HEK293 (cell line): ENCODE data around the gene CFAP107.
"Not testable (repeated sequence)": the region's sequence is repeated elsewhere in the genome, so short reads cannot be mapped to it uniquely, and the experiment has no call there.

Source experiments
- CTCF ChIA-PET: fragments of 350-600 bp; formaldehyde crosslinking; extraction: SDS; loops from one replicate; lab custom pipeline; 2021; ENCODE audit warnings: antibody characterized with exemption; lab: Yijun Ruan, JAX
- POLR2A ChIA-PET: fragments of 300-600 bp; formaldehyde crosslinking; extraction: SDS; loops from one replicate; lab custom pipeline; 2020; ENCODE audit warnings: antibody characterized with exemption, inconsistent platforms; lab: Yijun Ruan, JAX
- H3K27ac ChIP-seq: fragments of 200-500 bp; sonication (Bioruptor generic); 2 replicates; pipeline ENCODE4 v1.5.1; 2014; ENCODE audit warnings: low read depth, low read length, control low read depth, inconsistent platforms; ENCODE audit errors: extremely low read depth
- H3K36me3 ChIP-seq, 2 experiments: fragments of 200-500 bp in 1 of 2; sonication (Bioruptor generic) in 1 of 2; 1 replicate in 1 of 2; 2 replicates in 1 of 2; pipeline ENCODE4 v1.5.1; 2014 to 2017; ENCODE audit warnings: inconsistent platforms in 2 of 2, low read length in 2 of 2; ENCODE audit not compliant: control insufficient read depth in 2 of 2, insufficient read depth in 1 of 2
- H3K4me1 ChIP-seq: fragments of 200-500 bp; sonication (Bioruptor generic); 2 replicates; pipeline ENCODE4 v1.5.1; 2014; ENCODE audit warnings: mild to moderate bottlenecking, low read length, inconsistent platforms; ENCODE audit not compliant: control insufficient read depth, insufficient read depth
- H3K4me3 ChIP-seq: 2 replicates; pipeline ENCODE4 v1.5.1; 2011; ENCODE audit warnings: low read depth, mild to moderate bottlenecking, control low read depth, low read length, moderate library complexity
- H3K9me3 ChIP-seq: fragments of 200-500 bp; sonication (Bioruptor generic); 2 replicates; pipeline ENCODE4 v1.5.1; 2014; ENCODE audit warnings: low read depth, low read length, inconsistent platforms; ENCODE audit not compliant: control insufficient read depth, insufficient read depth
- GLI2 ChIP-seq: fragments of 450-650 bp; formaldehyde crosslinking; IDR thresholded peaks from 2 replicates; pipeline ENCODE4; 2017; ENCODE audit warnings: missing biosample characterization, missing genetic modification characterization, low read depth, borderline replicate concordance
- HOXC10 ChIP-seq: sonication (generic); formaldehyde crosslinking; IDR thresholded peaks from 2 replicates; pipeline ENCODE4 v1.8.1; 2023; ENCODE audit warnings: mild to moderate bottlenecking, missing genetic modification reagents
- OVOL3 ChIP-seq: fragments of 450-650 bp; formaldehyde crosslinking; IDR thresholded peaks from 2 replicates; pipeline ENCODE4 v1.5.1; 2016; ENCODE audit warnings: missing biosample characterization, missing genetic modification characterization
- REPIN1 ChIP-seq: fragments of 450-650 bp; formaldehyde crosslinking; IDR thresholded peaks from 2 replicates; pipeline ENCODE4 v1.5.1; 2017; ENCODE audit warnings: missing biosample characterization, missing genetic modification characterization, low read depth
- ZBTB1 ChIP-seq: fragments of 450-650 bp; formaldehyde crosslinking; IDR thresholded peaks from 2 replicates; pipeline ENCODE4 v1.5.1; 2016; ENCODE audit warnings: missing biosample characterization, missing genetic modification characterization
- ZBTB17 ChIP-seq: fragments of 450-650 bp; formaldehyde crosslinking; IDR thresholded peaks from 2 replicates; pipeline ENCODE4 v1.5.1; 2016; ENCODE audit warnings: missing biosample characterization, missing genetic modification characterization
- ZBTB44 ChIP-seq: fragments of 450-650 bp; IDR thresholded peaks from 2 replicates; pipeline ENCODE4 v1.5.1; 2018; ENCODE audit warnings: missing biosample characterization, mild to moderate bottlenecking, missing genetic modification characterization
- ZBTB7A ChIP-seq: fragments of 450-650 bp; formaldehyde crosslinking; IDR thresholded peaks from 2 replicates; pipeline ENCODE4 v1.5.1; 2016; ENCODE audit warnings: low read depth, missing biosample characterization, missing genetic modification characterization
- ZNF10 ChIP-seq: fragments of 450-650 bp; formaldehyde crosslinking; IDR thresholded peaks from 2 replicates; pipeline ENCODE4 v1.5.1; 2017; ENCODE audit warnings: missing biosample characterization, missing genetic modification characterization
- ZNF184 ChIP-seq: fragments of 450-650 bp; IDR thresholded peaks from 2 replicates; pipeline ENCODE4 v1.5.1; 2018; ENCODE audit warnings: missing biosample characterization, mild to moderate bottlenecking, missing genetic modification characterization
- ZNF24 ChIP-seq: fragments of 450-650 bp; formaldehyde crosslinking; IDR thresholded peaks from 2 replicates; pipeline ENCODE4 v1.5.1; 2016; ENCODE audit warnings: missing biosample characterization, missing genetic modification characterization
- ZNF274 ChIP-seq, 2 experiments: fragments of 200-500 bp in 1 of 2; fragments of 450-650 bp in 1 of 2; sonication (Bioruptor generic) in 1 of 2; formaldehyde crosslinking in 1 of 2; IDR thresholded peaks; 2 replicates each; pipeline versions ENCODE4 v1.5.1 to v1.6.1; 2014 to 2016; ENCODE audit warnings: borderline replicate concordance in 1 of 2, inconsistent platforms in 1 of 2, low read length in 1 of 2, missing biosample characterization in 1 of 2, missing genetic modification characterization in 1 of 2
- ZNF302 ChIP-seq: fragments of 450-650 bp; formaldehyde crosslinking; IDR thresholded peaks from 2 replicates; pipeline ENCODE4 v1.5.1; 2016; ENCODE audit warnings: missing biosample characterization, missing genetic modification characterization, low read depth
- ZNF335 ChIP-seq: fragments of 450-650 bp; formaldehyde crosslinking; conservative IDR thresholded peaks from 2 replicates; pipeline ENCODE4 v1.5.1; 2016; ENCODE audit warnings: missing biosample characterization, missing genetic modification characterization
- ZNF510 ChIP-seq: fragments of 450-650 bp; formaldehyde crosslinking; IDR thresholded peaks from 2 replicates; pipeline ENCODE4 v1.5.1; 2018; ENCODE audit warnings: mild to moderate bottlenecking, missing genetic modification characterization, missing biosample characterization; ENCODE audit not compliant: insufficient replicate concordance
- ZNF548 ChIP-seq: fragments of 450-650 bp; formaldehyde crosslinking; IDR thresholded peaks from 2 replicates; pipeline ENCODE4 v1.5.1; 2016; ENCODE audit warnings: missing biosample characterization, missing genetic modification characterization
- ZNF561 ChIP-seq: fragments of 450-650 bp; IDR thresholded peaks from 2 replicates; pipeline ENCODE4 v1.5.1; 2018; ENCODE audit warnings: missing biosample characterization, missing genetic modification characterization, borderline replicate concordance
- ZNF610 ChIP-seq: fragments of 450-650 bp; formaldehyde crosslinking; IDR thresholded peaks from 2 replicates; pipeline ENCODE4 v1.5.1; 2016; ENCODE audit warnings: missing biosample characterization, missing genetic modification characterization, borderline replicate concordance
- ZNF623 ChIP-seq: fragments of 450-650 bp; formaldehyde crosslinking; IDR thresholded peaks from 2 replicates; pipeline ENCODE4 v1.5.1; 2016; ENCODE audit warnings: missing biosample characterization, missing genetic modification characterization
- ZNF624 ChIP-seq: fragments of 450-650 bp; formaldehyde crosslinking; IDR thresholded peaks from 2 replicates; pipeline ENCODE4 v1.5.1; 2017; ENCODE audit warnings: missing biosample characterization, missing genetic modification characterization
- ZNF654 ChIP-seq: fragments of 450-650 bp; formaldehyde crosslinking; IDR thresholded peaks from 2 replicates; pipeline ENCODE4 v1.5.1; 2016; ENCODE audit warnings: low read depth, missing biosample characterization, missing genetic modification characterization
- TF ChIP-seq, protein P1 (sequence below): fragments of 450-650 bp; formaldehyde crosslinking; IDR thresholded peaks from 2 replicates; pipeline ENCODE4 v1.5.1; 2016; ENCODE audit warnings: missing biosample characterization, missing genetic modification characterization
- TF ChIP-seq, protein P2 (sequence below): fragments of 450-650 bp; formaldehyde crosslinking; IDR thresholded peaks from 2 replicates; pipeline ENCODE4 v1.5.1; 2016; ENCODE audit warnings: missing biosample characterization, missing genetic modification characterization, low read depth
- TF ChIP-seq, protein P3 (sequence below): fragments of 450-650 bp; IDR thresholded peaks from 2 replicates; pipeline ENCODE4 v1.5.1; 2018; ENCODE audit warnings: missing biosample characterization, missing genetic modification characterization

CFAP107 gene

DNA sequence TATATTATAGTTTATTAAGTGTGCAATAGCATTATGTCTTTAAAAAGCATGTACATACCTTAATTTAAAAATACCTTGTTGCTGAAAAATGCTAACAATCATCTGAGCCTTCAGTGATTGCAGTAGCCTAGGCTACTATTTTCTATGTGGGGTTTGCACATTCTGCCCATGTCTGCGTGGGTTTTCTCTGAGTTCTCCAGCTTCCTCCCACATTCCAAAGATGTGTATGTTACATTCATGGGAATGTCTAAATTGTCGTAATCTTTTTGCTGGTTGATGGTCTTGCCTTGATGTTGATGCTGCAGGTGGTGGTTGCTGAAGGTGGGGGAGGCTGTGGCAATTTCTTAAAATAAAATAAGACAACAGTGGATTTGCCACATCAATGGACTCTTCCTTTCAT, 17.6 kb upstream of the CFAP107 start (continued):
- no peak for TF ChIP-seq GLI2 (tag by site-specific recombination)
- no peak for TF ChIP-seq ZNF624 (tag by site-specific recombination)
- TF ChIP-seq, protein P1, sequence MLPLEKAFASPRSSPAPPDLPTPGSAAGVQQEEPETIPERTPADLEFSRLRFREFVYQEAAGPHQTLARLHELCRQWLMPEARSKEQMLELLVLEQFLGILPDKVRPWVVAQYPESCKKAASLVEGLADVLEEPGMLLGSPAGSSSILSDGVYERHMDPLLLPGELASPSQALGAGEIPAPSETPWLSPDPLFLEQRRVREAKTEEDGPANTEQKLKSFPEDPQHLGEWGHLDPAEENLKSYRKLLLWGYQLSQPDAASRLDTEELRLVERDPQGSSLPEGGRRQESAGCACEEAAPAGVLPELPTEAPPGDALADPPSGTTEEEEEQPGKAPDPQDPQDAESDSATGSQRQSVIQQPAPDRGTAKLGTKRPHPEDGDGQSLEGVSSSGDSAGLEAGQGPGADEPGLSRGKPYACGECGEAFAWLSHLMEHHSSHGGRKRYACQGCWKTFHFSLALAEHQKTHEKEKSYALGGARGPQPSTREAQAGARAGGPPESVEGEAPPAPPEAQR (tag by site-specific recombination) = no peak
- no peak for TF ChIP-seq ZBTB7A (tag by site-specific recombination)
- no peak for TF ChIP-seq OVOL3 (tag by site-specific recombination)
- no peak for TF ChIP-seq ZBTB17 (tag by site-specific recombination)

GRCh38 chr1:12730156-12730555, 15.8 kb upstream of the CFAP107 start:
- CTCF ChIA-PET = interaction anchor here (0.7 kb wide), 1 partner anchor 35 kb away, joined by 4 read pairs; no protein-coding TSS in a partner anchor
- no peak overlapping the region for H3K27ac ChIP-seq
- no peak overlapping the region for H3K4me3 ChIP-seq
- no peaks in the 10 kb centered on the region for H3K36me3 ChIP-seq
- no peaks in the 10 kb centered on the region for H3K9me3 ChIP-seq
- no peak for TF ChIP-seq ZNF610 (tag by site-specific recombination)
- TF ChIP-seq, protein P2, sequence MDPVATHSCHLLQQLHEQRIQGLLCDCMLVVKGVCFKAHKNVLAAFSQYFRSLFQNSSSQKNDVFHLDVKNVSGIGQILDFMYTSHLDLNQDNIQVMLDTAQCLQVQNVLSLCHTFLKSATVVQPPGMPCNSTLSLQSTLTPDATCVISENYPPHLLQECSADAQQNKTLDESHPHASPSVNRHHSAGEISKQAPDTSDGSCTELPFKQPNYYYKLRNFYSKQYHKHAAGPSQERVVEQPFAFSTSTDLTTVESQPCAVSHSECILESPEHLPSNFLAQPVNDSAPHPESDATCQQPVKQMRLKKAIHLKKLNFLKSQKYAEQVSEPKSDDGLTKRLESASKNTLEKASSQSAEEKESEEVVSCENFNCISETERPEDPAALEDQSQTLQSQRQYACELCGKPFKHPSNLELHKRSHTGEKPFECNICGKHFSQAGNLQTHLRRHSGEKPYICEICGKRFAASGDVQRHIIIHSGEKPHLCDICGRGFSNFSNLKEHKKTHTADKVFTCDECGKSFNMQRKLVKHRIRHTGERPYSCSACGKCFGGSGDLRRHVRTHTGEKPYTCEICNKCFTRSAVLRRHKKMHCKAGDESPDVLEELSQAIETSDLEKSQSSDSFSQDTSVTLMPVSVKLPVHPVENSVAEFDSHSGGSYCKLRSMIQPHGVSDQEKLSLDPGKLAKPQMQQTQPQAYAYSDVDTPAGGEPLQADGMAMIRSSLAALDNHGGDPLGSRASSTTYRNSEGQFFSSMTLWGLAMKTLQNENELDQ (tag by site-specific recombination) = no peak
- no peak for TF ChIP-seq HOXC10
- TF ChIP-seq ZBTB44 (tag by site-specific recombination) = no peak
- no peaks in the 10 kb centered on the region for H3K4me1 ChIP-seq
- POLR2A ChIA-PET = no interaction called here

DNA sequence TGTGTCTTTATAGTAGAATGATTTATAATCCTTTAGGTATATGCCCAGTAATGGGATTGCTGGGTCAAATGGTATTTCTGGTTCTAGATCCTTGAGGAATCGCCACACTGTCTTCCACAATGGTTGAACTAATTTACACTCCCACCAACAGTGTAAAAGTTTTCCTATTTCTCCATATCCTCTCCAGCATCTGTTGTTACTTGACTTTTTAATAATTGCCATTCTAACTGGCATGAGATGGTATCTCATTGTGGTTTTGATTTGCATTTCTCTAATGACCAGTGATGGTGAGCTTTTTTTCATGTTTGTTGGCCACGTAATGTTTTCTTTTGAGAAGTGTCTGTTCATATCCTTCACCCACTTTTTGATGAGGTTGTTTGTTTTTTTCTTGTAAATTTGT, 14.9 kb upstream of the CFAP107 start:
- H3K4me1 ChIP-seq, H3K27ac ChIP-seq, H3K4me3 ChIP-seq, CTCF ChIA-PET, POLR2A ChIA-PET, H3K9me3 ChIP-seq, H3K36me3 ChIP-seq: not testable (repeated sequence)
- TF ChIP-seq ZNF184 = peak; percentile 93

GRCh38 chr1:12734651-12735050, 11.3 kb upstream of the CFAP107 start:
- no peaks in the 10 kb centered on the region for H3K9me3 ChIP-seq
- H3K27ac ChIP-seq = no peak overlapping the region
- no peaks in the 10 kb centered on the region for H3K36me3 ChIP-seq
- H3K4me1 ChIP-seq = no peaks in the 10 kb centered on the region
- POLR2A ChIA-PET = no interaction called here
- H3K4me3 ChIP-seq = no peak overlapping the region
- CTCF ChIA-PET = no interaction called here
- TF ChIP-seq ZNF510 (no peak), ZBTB1 (tag by site-specific recombination) (no peak), ZNF624 (tag by site-specific recombination) (no peak), ZNF10 (no peak), ZNF623 (no peak), ZNF548 (tag by site-specific recombination) (no peak), ZNF274 (IDR thresholded peaks at IDR 0.05; ENCODE audit: low read length) (no peak), ZNF274 (tag by site-specific recombination; IDR thresholded peaks at IDR 0.05; ENCODE audit: borderline replicate concordance) (no peak), ZNF335 (tag by site-specific recombination) (no peak), ZNF302 (tag by site-specific recombination) (no peak), ZNF561 (tag by site-specific recombination) (no peak), ZBTB7A (tag by site-specific recombination) (no peak), ZNF654 (tag by site-specific recombination) (no peak), ZNF24 (tag by site-specific recombination) (no peak), HOXC10 (no peak), REPIN1 (tag by site-specific recombination) (no peak)
- TF ChIP-seq, protein P3, sequence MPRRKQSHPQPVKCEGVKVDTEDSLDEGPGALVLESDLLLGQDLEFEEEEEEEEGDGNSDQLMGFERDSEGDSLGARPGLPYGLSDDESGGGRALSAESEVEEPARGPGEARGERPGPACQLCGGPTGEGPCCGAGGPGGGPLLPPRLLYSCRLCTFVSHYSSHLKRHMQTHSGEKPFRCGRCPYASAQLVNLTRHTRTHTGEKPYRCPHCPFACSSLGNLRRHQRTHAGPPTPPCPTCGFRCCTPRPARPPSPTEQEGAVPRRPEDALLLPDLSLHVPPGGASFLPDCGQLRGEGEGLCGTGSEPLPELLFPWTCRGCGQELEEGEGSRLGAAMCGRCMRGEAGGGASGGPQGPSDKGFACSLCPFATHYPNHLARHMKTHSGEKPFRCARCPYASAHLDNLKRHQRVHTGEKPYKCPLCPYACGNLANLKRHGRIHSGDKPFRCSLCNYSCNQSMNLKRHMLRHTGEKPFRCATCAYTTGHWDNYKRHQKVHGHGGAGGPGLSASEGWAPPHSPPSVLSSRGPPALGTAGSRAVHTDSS (tag by site-specific recombination) = no peak
